NCI-H128 (cell line): Measurements from ENCODE around the gene BAD.

Source experiments
- DNase-seq: peaks from one replicate; lab custom pipeline; 2025; ENCODE audit not compliant: unreplicated experiment; lab: John Stamatoyannopoulos, UW

BAD gene

GRCh38 chr11:64232967-64233315 is 51.5 kb downstream of the BAD start:
- DNase-seq: no peak

- no peak for DNase-seq
Measured at GRCh38 chr11:64232182-64232966, 52.1 kb downstream of the BAD start.

- DNase-seq: no peak
Measured at GRCh38 chr11:64231546-64231945, 52.9 kb downstream of the BAD start.

- no peak for DNase-seq
Measured at GRCh38 chr11:64230985-64231365, 53.5 kb downstream of the BAD start.

GRCh38 chr11:64230171-64230984 is 54.1 kb downstream of the BAD start, which contains the start of gene DNAJC4:
DNAJC4 (plus strand) TSS chr11:64230548; CDS start chr11:64230855, 307 bp downstream.
- peak; percentile 92 for DNase-seq

GRCh38 chr11:64229744-64230170 is 54.7 kb downstream of the BAD start:
- DNase-seq: no peak

- DNase-seq: no peak
Measured at GRCh38 chr11:64229090-64229743, 55.2 kb downstream of the BAD start.

- no peak for DNase-seq
Measured at GRCh38 chr11:64227405-64227956, 57.0 kb downstream of the BAD start.

- DNase-seq: peak; percentile 18
Measured at GRCh38 chr11:64226507-64227051, 57.9 kb downstream of the BAD start.

- peak; percentile 79 for DNase-seq
Measured at GRCh38 chr11:64225608-64226506, 58.6 kb downstream of the BAD start, which contains the start of the genes NUDT22 and TRPT1. NUDT22 (plus strand) TSS chr11:64226274; CDS start chr11:64226653, 379 bp downstream. TRPT1 (minus strand) TSS chr11:64226186; CDS start chr11:64225860, 326 bp downstream.

- no peak for DNase-seq
Measured at GRCh38 chr11:64224891-64225607, 59.4 kb downstream of the BAD start.

- no peak for DNase-seq
Measured at GRCh38 chr11:64224151-64224890, 60.1 kb downstream of the BAD start.

GRCh38 chr11:64223001-64223651 is 61.3 kb downstream of the BAD start:
- DNase-seq: no peak

- DNase-seq: no peak
Measured at GRCh38 chr11:64222651-64223000, 61.8 kb downstream of the BAD start.

- DNase-seq: no peak
Measured at GRCh38 chr11:64220798-64221197, 63.7 kb downstream of the BAD start.

GRCh38 chr11:64220271-64220670 is 64.2 kb downstream of the BAD start:
- DNase-seq: no peak
